ENCODE measurements around the gene DNASE1.

DNA sequence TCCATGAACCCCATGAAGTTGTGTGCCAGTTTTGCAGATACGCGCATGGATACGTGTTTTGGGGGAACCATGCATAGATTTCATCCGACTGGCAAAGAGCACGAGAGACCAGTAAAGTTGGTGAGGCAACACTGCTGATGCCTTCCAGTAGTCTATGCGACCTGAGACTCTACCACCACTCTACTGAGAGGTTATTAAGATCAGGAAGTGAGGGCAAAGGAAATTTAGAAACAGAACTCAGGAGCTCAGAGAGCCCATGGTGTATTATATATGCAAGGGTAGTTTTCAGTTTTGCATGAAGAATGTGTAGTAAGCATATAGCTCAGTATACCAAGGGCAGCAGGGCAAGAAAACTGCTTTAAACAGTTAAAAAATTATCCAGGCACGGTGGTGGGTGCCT is 47.3 kb upstream of the DNASE1 start:
- TF ChIP-seq, protein P1, sequence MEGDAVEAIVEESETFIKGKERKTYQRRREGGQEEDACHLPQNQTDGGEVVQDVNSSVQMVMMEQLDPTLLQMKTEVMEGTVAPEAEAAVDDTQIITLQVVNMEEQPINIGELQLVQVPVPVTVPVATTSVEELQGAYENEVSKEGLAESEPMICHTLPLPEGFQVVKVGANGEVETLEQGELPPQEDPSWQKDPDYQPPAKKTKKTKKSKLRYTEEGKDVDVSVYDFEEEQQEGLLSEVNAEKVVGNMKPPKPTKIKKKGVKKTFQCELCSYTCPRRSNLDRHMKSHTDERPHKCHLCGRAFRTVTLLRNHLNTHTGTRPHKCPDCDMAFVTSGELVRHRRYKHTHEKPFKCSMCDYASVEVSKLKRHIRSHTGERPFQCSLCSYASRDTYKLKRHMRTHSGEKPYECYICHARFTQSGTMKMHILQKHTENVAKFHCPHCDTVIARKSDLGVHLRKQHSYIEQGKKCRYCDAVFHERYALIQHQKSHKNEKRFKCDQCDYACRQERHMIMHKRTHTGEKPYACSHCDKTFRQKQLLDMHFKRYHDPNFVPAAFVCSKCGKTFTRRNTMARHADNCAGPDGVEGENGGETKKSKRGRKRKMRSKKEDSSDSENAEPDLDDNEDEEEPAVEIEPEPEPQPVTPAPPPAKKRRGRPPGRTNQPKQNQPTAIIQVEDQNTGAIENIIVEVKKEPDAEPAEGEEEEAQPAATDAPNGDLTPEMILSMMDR (IDR thresholded peaks at IDR 0.05; ENCODE audit: low read length): no peak
- no peak for TF ChIP-seq EZH2 (IDR thresholded peaks at IDR 0.05; ENCODE audit: borderline replicate concordance, low read length)
